Bronchial epithelial cell (primary cell): ENCODE measurements around the gene PRMT3. TPM values are rescaled to one million over a fixed set of nuclear protein-coding genes. Genes with fewer than 3 reads are reported as not detected.
"Not testable (repeated sequence)": the region's sequence is repeated elsewhere in the genome, so short reads cannot be mapped to it uniquely, and the experiment has no call there.

Experiments used
- DNase-seq: peaks from one replicate; pipeline ENCODE4 v3.0.0-alpha.2; 2010; ENCODE audit warnings: low read depth
- FAIRE-seq: peaks from 2 replicates; lab custom pipeline; 2011; peaks lifted over from hg19 to GRCh38; lab: Jason Lieb, UNC
- H3K27me3 ChIP-seq: 2 replicates; pipeline ENCODE4 v1.5.1; 2011; ENCODE audit warnings: low read length; ENCODE audit not compliant: control insufficient read depth, insufficient read depth
- H3K36me3 ChIP-seq: 2 replicates; pipeline ENCODE4 v1.5.1; 2011; ENCODE audit warnings: low read length; ENCODE audit not compliant: control insufficient read depth, insufficient read depth
- H3K4me3 ChIP-seq: 2 replicates; pipeline ENCODE4 v1.5.1; 2011; ENCODE audit warnings: mild to moderate bottlenecking, low read depth, low read length, control low read depth
- CTCF ChIP-seq: IDR thresholded peaks from 2 replicates; pipeline ENCODE4 v1.5.1; 2011; ENCODE audit warnings: mild to moderate bottlenecking, moderate library complexity, low read length, control low read depth, inconsistent platforms; ENCODE audit not compliant: insufficient read depth, severe bottlenecking
- total RNA-seq: library from RNA; depleted of rRNA; stranded (reverse); fragments of >200 nt; gene quantifications from 2 replicates; pipeline ENCODE4 v1.2.1, GENCODE V29; 2014

The PRMT3 gene
- total RNA-seq, 1 donor from 2014 or later = 26.9 TPM

- no peaks in the 10 kb centered on the region for H3K27me3 ChIP-seq
- no peak for TF ChIP-seq CTCF
- peaks cover 5% of the 10 kb centered on the region for H3K36me3 ChIP-seq
- no peak overlapping the region for H3K4me3 ChIP-seq
- no peak for FAIRE-seq
- no peak for DNase-seq
These were observed 15.4 kb upstream of the PRMT3 start for GRCh38 chr11:20372081-20372626.

GRCh38 chr11:20373147-20373546, 14.4 kb upstream of the PRMT3 start:
- Histone ChIP-seq H3K36me3 (peaks cover 7% of the 10 kb centered on the region), H3K27me3 (no peaks in the 10 kb centered on the region), H3K4me3 (no peak overlapping the region)
- FAIRE-seq (no peak), DNase-seq (no peak)
- TF ChIP-seq CTCF = no peak

- DNase-seq (no peak), FAIRE-seq (no peak)
- Histone ChIP-seq H3K36me3 (peaks cover 7% of the 10 kb centered on the region), H3K27me3 (no peaks in the 10 kb centered on the region), H3K4me3 (no peak overlapping the region)
- TF ChIP-seq CTCF = no peak
These were observed 13.8 kb upstream of the PRMT3 start for GRCh38 chr11:20373568-20374209.

GRCh38 chr11:20374741-20375300, 12.7 kb upstream of the PRMT3 start:
- DNase-seq (no peak), FAIRE-seq (no peak)
- no peaks in the 10 kb centered on the region for H3K27me3 ChIP-seq
- no peak for TF ChIP-seq CTCF
- no peak overlapping the region for H3K4me3 ChIP-seq
- peaks cover 8% of the 10 kb centered on the region for H3K36me3 ChIP-seq

- DNase-seq (no peak), FAIRE-seq (no peak)
- Histone ChIP-seq H3K4me3 (no peak overlapping the region), H3K36me3 (peaks cover 10% of the 10 kb centered on the region), H3K27me3 (no peaks in the 10 kb centered on the region)
- TF ChIP-seq CTCF = no peak
These were observed 11.3 kb upstream of the PRMT3 start for GRCh38 chr11:20376162-20376730.

GRCh38 chr11:20385996-20386395, 1.5 kb upstream of the PRMT3 start:
- DNase-seq, H3K27me3 ChIP-seq, FAIRE-seq, H3K4me3 ChIP-seq, H3K36me3 ChIP-seq: not testable (repeated sequence)
